HepG2 (cell line): Measurements from ENCODE around the gene LRRC19. TPM values are rescaled to one million over a fixed set of nuclear protein-coding genes. Genes with fewer than 3 reads are reported as not detected.

Source experiments
- ATF7 ChIP-seq, 2 experiments: fragments of 450-650 bp in 1 of 2; sonication (generic) in 1 of 2; formaldehyde crosslinking in 1 of 2; IDR thresholded peaks; 2 replicates each; pipeline versions ENCODE4 v1.4.0 to v1.6.1; 2016 to 2020; ENCODE audit warnings: antibody characterized with exemption in 1 of 2, mild to moderate bottlenecking in 1 of 2, missing genetic modification reagents in 1 of 2
- HCFC1 ChIP-seq: fragments of 150-350 bp; IDR thresholded peaks from 2 replicates; pipeline ENCODE4 v1.6.1; 2014; ENCODE audit warnings: low read depth, low read length
- HOXA9 ChIP-seq: sonication (generic); formaldehyde crosslinking; IDR thresholded peaks from 2 replicates; pipeline ENCODE4 v1.8.1; 2022; ENCODE audit warnings: missing genetic modification reagents, mild to moderate bottlenecking, moderate library complexity, borderline replicate concordance
- IKZF5 ChIP-seq: IDR thresholded peaks from 2 replicates; pipeline ENCODE4 v1.6.1; 2018; ENCODE audit warnings: missing genetic modification reagents, mild to moderate bottlenecking, missing compliant biosample characterization
- KIAA2018 ChIP-seq: sonication (generic); formaldehyde crosslinking; IDR thresholded peaks from 2 replicates; pipeline ENCODE4 v1.5.0; 2020; ENCODE audit warnings: mild to moderate bottlenecking, missing genetic modification reagents, borderline replicate concordance
- MAFG ChIP-seq: sonication (generic); formaldehyde crosslinking; IDR thresholded peaks from 2 replicates; pipeline ENCODE4 v1.5.1; 2020; ENCODE audit warnings: mild to moderate bottlenecking, missing genetic modification reagents
- NRL ChIP-seq: sonication (generic); formaldehyde crosslinking; IDR thresholded peaks from 2 replicates; pipeline ENCODE4 v1.5.0; 2020; ENCODE audit warnings: missing genetic modification reagents, mild to moderate bottlenecking, moderate library complexity, borderline replicate concordance
- RNF219 ChIP-seq: sonication (generic); formaldehyde crosslinking; IDR thresholded peaks from 2 replicates; pipeline ENCODE4 v1.5.0; 2020; ENCODE audit warnings: mild to moderate bottlenecking, missing genetic modification reagents
- SATB2 ChIP-seq: sonication (generic); formaldehyde crosslinking; IDR thresholded peaks from 2 replicates; pipeline ENCODE4 v1.5.0; 2020; ENCODE audit warnings: missing genetic modification reagents
- TGIF2 ChIP-seq: IDR thresholded peaks from 2 replicates; pipeline ENCODE4 v1.6.1; 2016; ENCODE audit warnings: control low read depth, missing compliant biosample characterization
- ZBTB7A ChIP-seq: sonication (generic); formaldehyde crosslinking; IDR thresholded peaks from 2 replicates; pipeline ENCODE4 v1.8.0; 2022; ENCODE audit warnings: mild to moderate bottlenecking, missing genetic modification reagents
- ZNF260 ChIP-seq: sonication (generic); formaldehyde crosslinking; IDR thresholded peaks from 2 replicates; pipeline ENCODE4 v1.4.0; 2020; ENCODE audit warnings: missing genetic modification reagents, low read depth, mild to moderate bottlenecking, borderline replicate concordance
- ZNF770 ChIP-seq: sonication (generic); formaldehyde crosslinking; IDR thresholded peaks from 2 replicates; pipeline ENCODE4 v1.5.0; 2020; ENCODE audit warnings: mild to moderate bottlenecking, missing genetic modification reagents
- polyA plus RNA-seq, 8 experiments: library from polyadenylated mRNA; depleted of rRNA in 3 of 8; stranded (reverse) in 7 of 8; unstranded in 1 of 8; fragments of >200 nt; fragmentation: Illumina TruSeq in 4 of 8; extraction: Trizol in 4 of 8; gene quantifications; 2 replicates each; pipeline versions ENCODE4 v1.2.1 to v1.2.3, GENCODE V29; 2011 to 2016; ENCODE audit warnings: low read depth in 4 of 8, missing spikeins in 1 of 8, mixed read lengths in 1 of 8; ENCODE audit not compliant: insufficient read depth in 1 of 8
- total RNA-seq, 5 experiments: library from RNA; depleted of rRNA; stranded (reverse); fragments of >200 nt; fragmentation: Illumina TruSeq; extraction: Trizol; gene quantifications; 2 replicates each; pipeline ENCODE4 v1.2.3, GENCODE V29; 2016; ENCODE audit warnings: low read depth in 1 of 5

LRRC19 gene
- total and polyA plus RNA-seq, 2 of the 13 experiments (the other 11 are each of a cell fraction or from before 2014, with no cell fraction given): not detected

GRCh38 chr9:26955921-26956859, 49.3 kb downstream of the LRRC19 start, which contains the start of gene IFT74 (continued):
- TF ChIP-seq ZNF260 (CRISPR knock-in tag): no peak
- TF ChIP-seq KIAA2018: no peak
- TF ChIP-seq SATB2 (CRISPR knock-in tag): no peak
- TF ChIP-seq ZNF770: no peak
- TF ChIP-seq HCFC1: no peak
- TF ChIP-seq IKZF5 (CRISPR knock-in tag): peak; percentile 42; the same call in 1 of the 2 replicates
- TF ChIP-seq RNF219: no peak
- no peak for TF ChIP-seq ATF7 (IDR thresholded peaks at IDR 0.05)
- no peak for TF ChIP-seq ATF7 (CRISPR knock-in tag; IDR thresholded peaks at IDR 0.05)
- TF ChIP-seq NRL: peak; percentile 65; the same call in 1 of the 2 replicates
- TF ChIP-seq ZBTB7A (CRISPR knock-in tag): peak; percentile 56; the same call in 1 of the 2 replicates
- no peak for TF ChIP-seq HOXA9 (CRISPR knock-in tag)
- TF ChIP-seq MAFG (CRISPR knock-in tag): no peak
- no peak for TF ChIP-seq TGIF2 (CRISPR knock-in tag)
